MCF 10A (cell line): ENCODE results near the gene NDC1. TPM values are rescaled to one million over a fixed set of nuclear protein-coding genes. Genes with fewer than 3 reads are reported as not detected.

Source experiments
- BruUV-seq: library from RNA; stranded (reverse); fragments of 400-500 nt; replicated peaks from 2 replicates; lab custom pipeline; 2021; lab: Mats Ljungman, UMichigan
- CTCF ChIA-PET: fragments of 300-600 bp; sonication (Branson Sonifier 250); formaldehyde crosslinking; extraction: SDS; loops from one replicate; lab custom pipeline; 2021; ENCODE audit warnings: antibody characterized with exemption, inconsistent platforms; lab: Yijun Ruan, JAX
- POLR2A ChIA-PET: fragments of 300-600, 350-650 bp; sonication (Branson Sonifier 250); formaldehyde crosslinking; extraction: SDS; loops from one replicate; lab custom pipeline; 2020; ENCODE audit warnings: antibody characterized with exemption, inconsistent platforms; lab: Yijun Ruan, JAX
- DNase-seq: peaks from one replicate; pipeline ENCODE4 v3.0.0-alpha.2; 2018; ENCODE audit not compliant: unreplicated experiment
- H3K27ac Mint-ChIP-seq: one replicate; pipeline ENCODE4 v1.8.0; 2022; ENCODE audit warnings: mild to moderate bottlenecking, low read depth, mixed read lengths; ENCODE audit not compliant: unreplicated experiment
- H3K27me3 Mint-ChIP-seq: one replicate; pipeline ENCODE4 v1.8.0; 2022; ENCODE audit warnings: mixed read lengths; ENCODE audit not compliant: insufficient read depth, unreplicated experiment
- H3K36me3 Mint-ChIP-seq: one replicate; pipeline ENCODE4 v1.8.0; 2022; ENCODE audit warnings: mild to moderate bottlenecking, moderate library complexity, mixed read lengths; ENCODE audit not compliant: insufficient read depth, unreplicated experiment
- H3K4me1 Mint-ChIP-seq: one replicate; pipeline ENCODE4 v1.8.0; 2022; ENCODE audit warnings: mixed read lengths; ENCODE audit not compliant: insufficient read depth, unreplicated experiment
- H3K4me3 Mint-ChIP-seq: one replicate; pipeline ENCODE4 v1.8.0; 2022; ENCODE audit warnings: mild to moderate bottlenecking, moderate library complexity, mixed read lengths; ENCODE audit not compliant: unreplicated experiment
- H3K9me3 Mint-ChIP-seq: one replicate; pipeline ENCODE4 v1.8.0; 2022; ENCODE audit warnings: mixed read lengths; ENCODE audit not compliant: unreplicated experiment
- intact Hi-C: fragments of 100-400 bp; cut with micrococcal nuclease; formaldehyde crosslinking; loops from 2 replicates; pipeline ENCODE4 v1.14.1; 2022
- total RNA-seq: library from RNA; stranded (reverse); gene quantifications from 2 replicates; pipeline ENCODE4 v1.2.3, GENCODE V29; 2022
- TF ChIP-seq, protein P1 (sequence below): fragments of 200-600 bp; IDR thresholded peaks from one replicate; pipeline ENCODE4 v1.8.0; 2022; ENCODE audit warnings: antibody characterized with exemption, mild to moderate bottlenecking; ENCODE audit not compliant: unreplicated experiment

Gene NDC1
- total RNA-seq, 1 experiment from 2014 or later: 18.7 TPM

DNA sequence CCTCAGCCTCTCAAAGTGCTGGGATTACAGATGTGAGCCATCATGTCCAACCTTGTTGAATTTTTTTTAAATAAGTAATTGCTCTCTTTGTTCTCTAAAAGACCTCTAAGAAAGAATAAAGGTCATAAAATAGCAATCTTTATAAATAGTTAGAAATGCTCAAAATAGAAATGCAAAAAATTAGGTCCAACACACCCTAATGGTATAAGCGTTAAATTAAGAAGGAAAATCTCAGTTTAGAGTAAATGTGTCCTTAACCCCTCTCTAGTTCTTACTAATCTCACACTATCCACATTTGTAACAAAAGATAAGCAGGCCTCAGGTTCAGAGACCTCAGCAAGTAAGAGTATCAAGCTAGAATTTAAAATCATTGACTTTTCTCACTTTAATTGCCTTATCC lies 60.8 kb downstream of the NDC1 start:
- H3K9me3 Mint-ChIP-seq: no peaks in the 10 kb centered on the region
- ChIA-PET CTCF (no interaction called here), POLR2A (no interaction called here)
- peaks cover 28% of the 10 kb centered on the region for H3K36me3 Mint-ChIP-seq
- H3K4me1 Mint-ChIP-seq: peaks cover 11% of the 10 kb centered on the region
- intact Hi-C loops: no loop called here
- H3K4me3 Mint-ChIP-seq: no peak overlapping the region
- TF ChIP-seq, protein P1, sequence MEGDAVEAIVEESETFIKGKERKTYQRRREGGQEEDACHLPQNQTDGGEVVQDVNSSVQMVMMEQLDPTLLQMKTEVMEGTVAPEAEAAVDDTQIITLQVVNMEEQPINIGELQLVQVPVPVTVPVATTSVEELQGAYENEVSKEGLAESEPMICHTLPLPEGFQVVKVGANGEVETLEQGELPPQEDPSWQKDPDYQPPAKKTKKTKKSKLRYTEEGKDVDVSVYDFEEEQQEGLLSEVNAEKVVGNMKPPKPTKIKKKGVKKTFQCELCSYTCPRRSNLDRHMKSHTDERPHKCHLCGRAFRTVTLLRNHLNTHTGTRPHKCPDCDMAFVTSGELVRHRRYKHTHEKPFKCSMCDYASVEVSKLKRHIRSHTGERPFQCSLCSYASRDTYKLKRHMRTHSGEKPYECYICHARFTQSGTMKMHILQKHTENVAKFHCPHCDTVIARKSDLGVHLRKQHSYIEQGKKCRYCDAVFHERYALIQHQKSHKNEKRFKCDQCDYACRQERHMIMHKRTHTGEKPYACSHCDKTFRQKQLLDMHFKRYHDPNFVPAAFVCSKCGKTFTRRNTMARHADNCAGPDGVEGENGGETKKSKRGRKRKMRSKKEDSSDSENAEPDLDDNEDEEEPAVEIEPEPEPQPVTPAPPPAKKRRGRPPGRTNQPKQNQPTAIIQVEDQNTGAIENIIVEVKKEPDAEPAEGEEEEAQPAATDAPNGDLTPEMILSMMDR: no peak
- BruUV-seq: no TSS peak
- H3K27me3 Mint-ChIP-seq: no peaks in the 10 kb centered on the region
- no peak overlapping the region for H3K27ac Mint-ChIP-seq
- no peak for DNase-seq

DNA sequence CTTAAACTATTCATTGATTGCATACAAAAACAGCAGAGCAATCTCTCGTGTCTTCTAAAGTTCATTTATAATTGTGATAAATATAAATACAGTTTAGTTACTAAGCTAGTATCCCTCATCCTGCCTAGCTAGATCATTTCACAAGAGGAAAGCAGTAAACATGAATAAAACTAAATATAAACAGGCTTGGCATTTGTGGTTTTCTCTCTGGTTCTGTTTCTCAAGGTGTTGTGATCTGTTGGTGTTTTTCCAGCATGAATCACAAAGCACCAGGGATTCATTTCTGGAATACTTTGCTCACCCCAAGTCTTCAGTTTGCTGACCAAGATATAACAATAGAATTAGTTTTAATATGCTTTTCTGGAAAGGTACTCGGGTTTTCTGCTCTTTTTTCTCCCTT lies 66.4 kb downstream of the NDC1 start:
- peak; percentile 65 for DNase-seq
- intact Hi-C loops: no loop called here
- BruUV-seq: no TSS peak
- POLR2A ChIA-PET: no interaction called here
- no peaks in the 10 kb centered on the region for H3K27me3 Mint-ChIP-seq
- peak overlapping the region; percentile 75 for H3K27ac Mint-ChIP-seq
- H3K36me3 Mint-ChIP-seq: peaks cover 36% of the 10 kb centered on the region
- TF ChIP-seq, protein P1: no peak
- H3K9me3 Mint-ChIP-seq: no peaks in the 10 kb centered on the region
- no peak overlapping the region for H3K4me3 Mint-ChIP-seq
- CTCF ChIA-PET: interaction anchor here (0.7 to 1.1 kb wide), 2 partner anchors 18 to 93 kb away, joined by 3 to 4 read pairs; no protein-coding TSS in a partner anchor
- H3K4me1 Mint-ChIP-seq: no peaks in the 10 kb centered on the region

DNA sequence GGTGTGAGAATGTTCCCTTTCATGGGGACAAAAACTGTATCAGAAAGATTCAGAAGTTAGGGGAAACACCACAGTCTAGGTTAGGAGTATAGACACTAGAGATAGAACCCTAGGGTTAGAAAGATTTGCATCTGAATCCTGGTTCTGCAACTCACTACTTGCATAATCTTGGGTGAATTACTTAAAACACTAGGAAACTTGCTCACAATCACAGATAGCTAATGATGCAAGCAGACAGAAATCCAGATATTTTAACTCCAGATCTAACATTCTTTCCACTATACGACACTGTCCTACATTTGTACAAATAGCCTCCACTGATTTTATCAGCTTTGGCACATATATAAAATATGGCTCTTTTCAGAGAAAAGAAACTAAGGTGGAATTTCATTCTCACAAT lies 68.3 kb downstream of the NDC1 start:
- no TSS peak for BruUV-seq
- no peak overlapping the region for H3K4me3 Mint-ChIP-seq
- H3K9me3 Mint-ChIP-seq: no peaks in the 10 kb centered on the region
- H3K27ac Mint-ChIP-seq: no peak overlapping the region
- no peaks in the 10 kb centered on the region for H3K4me1 Mint-ChIP-seq
- intact Hi-C loops: no loop called here
- ChIA-PET POLR2A (no interaction called here), CTCF (no interaction called here)
- H3K27me3 Mint-ChIP-seq: no peaks in the 10 kb centered on the region
- peaks cover 30% of the 10 kb centered on the region for H3K36me3 Mint-ChIP-seq
- DNase-seq: no peak
- TF ChIP-seq, protein P1: no peak

DNA sequence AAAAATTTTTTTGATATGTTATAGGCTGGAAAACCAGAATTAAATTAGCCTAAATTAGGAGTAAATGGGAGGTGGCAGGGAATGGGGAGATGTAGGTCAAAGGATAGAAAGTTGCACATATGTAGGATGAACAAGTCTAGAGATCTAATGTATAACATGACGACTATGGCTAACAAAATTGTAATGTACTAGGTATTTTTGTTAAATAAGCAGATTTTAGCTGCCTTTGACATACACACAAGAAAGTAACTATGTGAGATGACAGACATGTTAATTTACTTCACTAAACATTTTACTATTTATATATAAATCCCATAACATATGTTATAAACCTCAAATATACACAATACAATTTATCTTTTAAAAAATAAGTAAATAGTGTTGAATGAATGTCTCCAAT lies 68.9 kb downstream of the NDC1 start:
- CTCF ChIA-PET: interaction anchor here (1.0 kb wide), 1 partner anchor 15 kb away, joined by 3 read pairs; no protein-coding TSS in a partner anchor
- H3K36me3 Mint-ChIP-seq: peaks cover 30% of the 10 kb centered on the region
- intact Hi-C loops: no loop called here

More for the DNA sequence above, 68.9 kb downstream of the NDC1 start:
- H3K9me3 Mint-ChIP-seq: no peaks in the 10 kb centered on the region
- POLR2A ChIA-PET: no interaction called here
- H3K27me3 Mint-ChIP-seq: no peaks in the 10 kb centered on the region
- H3K4me3 Mint-ChIP-seq: no peak overlapping the region
- no peak overlapping the region for H3K27ac Mint-ChIP-seq
- TF ChIP-seq, protein P1: no peak
- BruUV-seq: no TSS peak
- no peaks in the 10 kb centered on the region for H3K4me1 Mint-ChIP-seq
- DNase-seq: no peak
